K562 (cell line): ENCODE measurements around the gene ONECUT1. TPM values are rescaled to one million over a fixed set of nuclear protein-coding genes. Genes with fewer than 3 reads are reported as not detected.

Experiments
- ATAC-seq: fragments of 200-7000 bp; cut with Tn5 transposase; 3 replicates; pipeline ENCODE4 v1.9.1; 2020; ENCODE audit warnings: moderate library complexity
- BruUV-seq: library from RNA; stranded (reverse); fragments of 400-500 nt; replicated peaks from 2 replicates; lab custom pipeline; 2021; lab: Mats Ljungman, UMichigan
- CTCF ChIA-PET: fragments of 300-600 bp; formaldehyde crosslinking; extraction: SDS; loops from one replicate; lab custom pipeline; 2021; ENCODE audit warnings: low intra/inter-chr PET ratio; lab: Yijun Ruan, JAX
- POLR2A ChIA-PET: fragments of 300-600, 350-650 bp; sonication (Branson Sonifier 250); formaldehyde crosslinking; extraction: SDS; loops from one replicate; lab custom pipeline; 2021; ENCODE audit warnings: antibody characterized with exemption, inconsistent platforms; lab: Yijun Ruan, JAX
- DNase-seq, 4 experiments: peaks; one replicate each; pipeline versions ENCODE4 v3.0.0 to v3.0.0-alpha.2; 2011 to 2018; ENCODE audit warnings: low spot score in 3 of 4, mixed read lengths in 3 of 4; ENCODE audit errors: extremely low read depth in 1 of 4
- FAIRE-seq: peaks from 2 replicates; lab custom pipeline; 2011; peaks lifted over from hg19 to GRCh38; lab: Jason Lieb, UNC
- H2AFZ ChIP-seq: 2 replicates; pipeline ENCODE4 v1.6.0; 2011; ENCODE audit warnings: low read depth, low read length, control low read depth, inconsistent platforms
- H3K27ac ChIP-seq: fragments of 200-600 bp; 3 replicates; pipeline ENCODE4 v1.8.0; 2011; ENCODE audit warnings: low read depth, mild to moderate bottlenecking, control low read depth, inconsistent platforms, low read length, moderate library complexity, mixed read lengths; ENCODE audit errors: extremely low read depth
- H3K27me3 ChIP-seq, 2 experiments: fragments of 300-600 bp in 1 of 2; 2 replicates in 1 of 2; 3 replicates in 1 of 2; pipeline versions ENCODE4 v1.6.0 to v1.8.0; 2011; ENCODE audit warnings: inconsistent platforms in 2 of 2, low read length in 2 of 2, mild to moderate bottlenecking in 1 of 2, mixed read lengths in 1 of 2, moderate library complexity in 1 of 2; ENCODE audit not compliant: control insufficient read depth in 2 of 2, insufficient read depth in 2 of 2
- H3K36me3 ChIP-seq: fragments of 300-600 bp; 3 replicates; pipeline ENCODE4 v1.8.0; 2011; ENCODE audit warnings: mild to moderate bottlenecking, low read length, inconsistent platforms; ENCODE audit not compliant: control insufficient read depth, insufficient read depth
- H3K4me1 ChIP-seq, 2 experiments: fragments of 200-600 bp in 1 of 2; replicated peaks in 1 of 2; 2 replicates in 1 of 2; 3 replicates in 1 of 2; pipeline versions ENCODE4 v1.5.1 to v1.8.0; 2011; ENCODE audit warnings: inconsistent platforms in 2 of 2, low read length in 2 of 2, mild to moderate bottlenecking in 1 of 2, mixed read lengths in 1 of 2, moderate library complexity in 1 of 2; ENCODE audit not compliant: control insufficient read depth in 2 of 2, insufficient read depth in 2 of 2
- H3K4me2 ChIP-seq: 2 replicates; pipeline ENCODE4 v1.6.1; 2011; ENCODE audit warnings: low read length, control low read depth, inconsistent platforms, mixed read lengths; ENCODE audit not compliant: insufficient read depth
- H3K4me3 ChIP-seq: fragments of 200-600 bp; sonication (generic), shearing (Covaris generic); 2 replicates; pipeline ENCODE4 v1.5.1; 2016; ENCODE audit warnings: control low read depth, inconsistent platforms
- H3K79me2 ChIP-seq: fragments of 200-600 bp; 3 replicates; pipeline ENCODE4 v1.8.0; 2011; ENCODE audit warnings: low read length, inconsistent platforms; ENCODE audit not compliant: control insufficient read depth, insufficient read depth
- H3K9ac ChIP-seq, 2 experiments: 2 replicates each; pipeline versions ENCODE4 v1.6.0 to v1.6.1; 2011; ENCODE audit warnings: low read depth in 2 of 2, low read length in 2 of 2, control low read depth in 1 of 2, inconsistent platforms in 1 of 2, mild to moderate bottlenecking in 1 of 2, mixed read lengths in 1 of 2; ENCODE audit not compliant: insufficient read depth in 1 of 2
- H3K9me1 ChIP-seq: one replicate; pipeline ENCODE4 v1.6.0; 2011; ENCODE audit warnings: inconsistent platforms, mild to moderate bottlenecking, low read length, moderate library complexity; ENCODE audit not compliant: control insufficient read depth, insufficient read depth
- H3K9me3 ChIP-seq: replicated peaks from 2 replicates; pipeline ENCODE4 v1.5.1; 2011; ENCODE audit warnings: low read depth, low read length, inconsistent platforms; ENCODE audit not compliant: control insufficient read depth, insufficient read depth
- H4K20me1 ChIP-seq: replicated peaks from 2 replicates; pipeline ENCODE4 v1.6.1; 2011; ENCODE audit warnings: low read length, inconsistent platforms, mixed read lengths; ENCODE audit not compliant: control insufficient read depth, insufficient read depth
- CBFA2T3 ChIP-seq: fragments of 450-650 bp; IDR thresholded peaks from 2 replicates; pipeline ENCODE4 v1.6.1; 2017
- CCNT2 ChIP-seq: IDR thresholded peaks from 2 replicates; pipeline ENCODE4 v1.6.1; 2011; ENCODE audit warnings: borderline replicate concordance, low read depth, mild to moderate bottlenecking, moderate library complexity, mixed read lengths, low read length; ENCODE audit not compliant: insufficient read length; ENCODE audit errors: extremely low read depth
- FIP1L1 ChIP-seq: fragments of 200-400 bp; formaldehyde crosslinking; IDR thresholded peaks from 2 replicates; pipeline ENCODE4 v1.6.1; 2018; ENCODE audit warnings: mild to moderate bottlenecking, low read depth, low read length; ENCODE audit not compliant: poor library complexity, severe bottlenecking
- FOXA1 ChIP-seq: fragments of 450-650 bp; IDR thresholded peaks from 2 replicates; pipeline ENCODE4 v1.6.1; 2016; ENCODE audit warnings: mild to moderate bottlenecking, borderline replicate concordance
- IFI16 ChIP-seq: fragments of 250-450 bp; sonication (Bioruptor Pico); IDR thresholded peaks from 2 replicates; pipeline ENCODE4 v2.1.2; 2022; ENCODE audit warnings: mild to moderate bottlenecking, inconsistent platforms
- PRDM10 ChIP-seq: fragments of 450-650 bp; IDR thresholded peaks from 2 replicates; pipeline ENCODE4 v1.6.1; 2018; ENCODE audit not compliant: partially characterized antibody
- PRPF4 ChIP-seq: fragments of 200-400 bp; formaldehyde crosslinking; IDR thresholded peaks from one replicate; pipeline ENCODE4 v1.6.1; 2017; ENCODE audit warnings: low read length, low read depth, mild to moderate bottlenecking; ENCODE audit not compliant: insufficient read depth, poor library complexity, severe bottlenecking
- RBM14 ChIP-seq: fragments of 200-400 bp; formaldehyde crosslinking; IDR thresholded peaks from 2 replicates; pipeline ENCODE4 v1.6.1; 2018; ENCODE audit warnings: low read depth, mild to moderate bottlenecking, low read length, moderate library complexity, borderline replicate concordance; ENCODE audit not compliant: insufficient read depth
- RNF2 ChIP-seq: sonication (generic); IDR thresholded peaks from 2 replicates; pipeline ENCODE4 v1.6.1; 2016
- RUNX1 ChIP-seq: sonication (generic); IDR thresholded peaks from 2 replicates; pipeline ENCODE4 v1.6.1; 2016; ENCODE audit warnings: antibody characterized with exemption, low read depth
- TSC22D4 ChIP-seq: fragments of 450-650 bp; IDR thresholded peaks from 2 replicates; pipeline ENCODE4 v1.6.1; 2016; ENCODE audit warnings: missing genetic modification characterization, missing biosample characterization, control low read depth
- ZBTB26 ChIP-seq: fragments of 450-650 bp; formaldehyde crosslinking; IDR thresholded peaks from 2 replicates; pipeline ENCODE4 v1.4.0; 2022; ENCODE audit warnings: missing genetic modification characterization
- ZNF121 ChIP-seq: sonication (generic); formaldehyde crosslinking; conservative IDR thresholded peaks from 2 replicates; pipeline ENCODE4 v1.8.0; 2022; ENCODE audit warnings: missing genetic modification reagents
- ZNF639 ChIP-seq, 2 experiments: fragments of 200-800 bp in 1 of 2; sonication (Bioruptor generic) in 1 of 2; sonication (generic) in 1 of 2; formaldehyde crosslinking in 1 of 2; IDR thresholded peaks in 1 of 2; conservative IDR thresholded peaks in 1 of 2; 2 replicates each; pipeline versions ENCODE4 v1.5.0 to v1.6.1; 2016 to 2020; ENCODE audit warnings: missing compliant biosample characterization in 1 of 2, missing genetic modification characterization in 1 of 2, missing genetic modification reagents in 1 of 2
- WGBS: fragments of 100-300 bp; shearing (Covaris generic); methylation state at CpG from one replicate; pipeline ENCODE4 v1.1.6; 2016; ENCODE audit warnings: low coverage, mixed read lengths; ENCODE audit not compliant: insufficient coverage; ENCODE audit errors: missing lambda C conversion rate; 5-methylcytosine and 5-hydroxymethylcytosine counted together
- in situ Hi-C: fragments of 300-500 bp; cut with MboI; formaldehyde crosslinking; loops from 4 replicates; pipeline ENCODE4 v1.15.0; 2018; ENCODE audit warnings: inconsistent platforms, mixed read lengths
- intact Hi-C: fragments of 100-400 bp; cut with micrococcal nuclease; formaldehyde crosslinking; loops from 2 replicates; pipeline ENCODE4 v1.14.2; 2022
- polyA plus RNA-seq, 8 experiments: library from polyadenylated mRNA; depleted of rRNA in 4 of 8; stranded (reverse) in 5 of 8; unstranded in 3 of 8; fragments of >200 nt; fragmentation: Nextera tagmentation in 2 of 8; fragmentation: Illumina TruSeq in 1 of 8; extraction: Ambion mirVana in 2 of 8; extraction: Trizol in 1 of 8; gene quantifications; 2 replicates each; pipeline versions ENCODE4 v1.2.1 to v1.2.3, GENCODE V29; 2011 to 2014; ENCODE audit warnings: inconsistent platforms in 1 of 8, missing spikeins in 1 of 8
- total RNA-seq, 7 experiments: library from RNA; depleted of rRNA in 6 of 7; stranded (reverse); fragments of >200 nt in 6 of 7; fragmentation: Illumina TruSeq in 2 of 7; extraction: Trizol in 2 of 7; gene quantifications; 2 replicates each; pipeline versions ENCODE4 v1.2.1 to v1.2.3, GENCODE V29; 2011 to 2021; ENCODE audit warnings: low replicate concordance in 1 of 7

ONECUT1 gene
- total and polyA plus RNA-seq, 9 of the 15 experiments (the other 6 are each of a cell fraction or from before 2014, with no cell fraction given): not detected

GRCh38 chr15:52796753-52797520 is 6.8 kb upstream of the ONECUT1 start (continued):
- TF ChIP-seq TSC22D4 (tag): no peak
- TF ChIP-seq RBM14: no peak

GRCh38 chr15:52796228-52796521 is 6.0 kb upstream of the ONECUT1 start:
- intact Hi-C loops (no loop called here), in situ Hi-C loops (no loop called here)
- Histone ChIP-seq H3K27me3 (peaks cover 27 to 72% of the 10 kb centered on the region in 2 experiments; a peak in 3 of 5 replicates), H3K4me3 (no peak overlapping the region), H3K79me2 (no peaks in the 10 kb centered on the region), H3K9me1 (no peaks in the 10 kb centered on the region), H3K4me1 (peaks cover 0 to 5% of the 10 kb centered on the region in 2 experiments; a peak in 1 of 5 replicates), H2AFZ (no peak overlapping the region), H3K9me3 (no peaks in the 10 kb centered on the region), H4K20me1 (0 out of 2 replicates have a peak, but pooled peaks cover 3% of the 10 kb centered on the region), H3K4me2 (no peak overlapping the region), H3K9ac (no peak overlapping the region), H3K27ac (no peak overlapping the region), H3K36me3 (no peaks in the 10 kb centered on the region)
- POLR2A ChIA-PET: interaction anchor here (0.7 kb wide), 1 partner anchor 36 kb away, joined by 4 read pairs; no protein-coding TSS in a partner anchor
- no peak for ATAC-seq
- DNase-seq: no peak
- WGBS: 3% methylated on average over 8 of the region's 9 CpGs
- BruUV-seq: no TSS peak
- FAIRE-seq: no peak
- CTCF ChIA-PET: no interaction called here
- TF ChIP-seq PRPF4 (no peak), ZNF639 (CRISPR knock-in tag; conservative IDR thresholded peaks at IDR 0.05 in 1 of 2, IDR thresholded peaks at IDR 0.05 in 1 of 2) (no peak), ZBTB26 (CRISPR knock-in tag) (no peak), PRDM10 (no peak), RUNX1 (no peak), FOXA1 (no peak), ZNF121 (CRISPR knock-in tag) (no peak), IFI16 (no peak), RNF2 (no peak), CCNT2 (no peak), FIP1L1 (no peak), CBFA2T3 (no peak)
